KOPT-K1 (cell line): ENCODE results near the gene NSUN2.
"Not testable (repeated sequence)": the region's sequence is repeated elsewhere in the genome, so short reads cannot be mapped to it uniquely, and the experiment has no call there.

Experiments used
- H3K27ac ChIP-seq: fragments of 200-600 bp; sonication (generic); 2 replicates; pipeline ENCODE4 v1.5.1; 2016; ENCODE audit warnings: antibody characterized with exemption, mild to moderate bottlenecking, low read depth, low read length; ENCODE audit not compliant: poor library complexity, severe bottlenecking
- H3K36me3 ChIP-seq: fragments of 200-600 bp; sonication (generic); 2 replicates; pipeline ENCODE4 v1.5.1; 2017; ENCODE audit warnings: antibody characterized with exemption, mild to moderate bottlenecking, low read length, moderate library complexity; ENCODE audit not compliant: insufficient read depth
- H3K9me3 ChIP-seq: fragments of 200-600 bp; sonication (generic); 2 replicates; pipeline ENCODE4 v1.5.1; 2017; ENCODE audit warnings: antibody characterized with exemption, low read length, mild to moderate bottlenecking; ENCODE audit not compliant: insufficient read depth, poor library complexity, severe bottlenecking

NSUN2 gene

GRCh38 chr5:6659941-6660684, 27.3 kb upstream of the NSUN2 start:
- peaks cover 13% of the 10 kb centered on the region for H3K9me3 ChIP-seq
- peak overlapping the region; percentile 67 for H3K27ac ChIP-seq
- peaks cover 23% of the 10 kb centered on the region for H3K36me3 ChIP-seq

DNA sequence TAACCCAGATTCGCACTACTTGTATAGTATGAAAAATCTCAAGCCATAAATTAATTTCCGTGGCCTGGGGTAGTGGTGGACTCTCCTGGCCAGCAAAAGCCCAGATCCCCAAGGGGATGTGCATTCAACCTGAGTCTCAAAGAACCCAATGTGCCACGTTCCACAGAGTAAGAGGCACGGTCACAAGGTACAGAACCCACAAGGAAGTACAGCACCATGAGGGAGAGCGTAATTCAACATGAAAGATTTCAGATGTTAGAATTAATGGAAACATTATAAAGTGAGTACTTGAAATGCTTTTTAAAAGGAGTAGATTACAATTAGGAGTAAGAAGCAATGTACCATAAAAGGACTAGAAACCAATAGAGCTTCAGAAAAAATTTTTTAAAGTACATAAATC, 23.8 kb upstream of the NSUN2 start:
- Histone ChIP-seq H3K9me3 (peaks cover 13% of the 10 kb centered on the region), H3K27ac (no peak overlapping the region), H3K36me3 (peaks cover 37% of the 10 kb centered on the region)

DNA sequence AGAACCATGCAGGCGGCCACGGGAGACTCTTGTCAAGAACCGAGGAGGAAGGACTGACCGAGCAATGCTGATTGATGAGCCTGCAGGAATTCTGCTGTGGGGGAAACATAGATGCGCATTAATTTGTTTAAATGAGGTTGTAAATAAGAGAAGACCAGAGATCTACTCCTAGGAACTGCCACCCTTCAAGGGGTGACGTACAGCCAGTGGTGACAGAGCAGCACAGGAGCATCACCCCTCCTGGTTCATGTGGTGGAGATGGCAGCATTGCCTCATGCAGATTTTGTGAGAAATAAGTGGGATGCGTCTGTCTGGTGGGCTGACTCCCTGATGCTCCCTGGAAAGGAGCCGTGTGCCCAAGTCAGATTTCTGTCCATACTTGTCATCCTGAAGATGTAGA, 22.6 kb upstream of the NSUN2 start:
- Histone ChIP-seq H3K36me3 (peaks cover 37% of the 10 kb centered on the region), H3K9me3 (peaks cover 13% of the 10 kb centered on the region), H3K27ac (no peak overlapping the region)

DNA sequence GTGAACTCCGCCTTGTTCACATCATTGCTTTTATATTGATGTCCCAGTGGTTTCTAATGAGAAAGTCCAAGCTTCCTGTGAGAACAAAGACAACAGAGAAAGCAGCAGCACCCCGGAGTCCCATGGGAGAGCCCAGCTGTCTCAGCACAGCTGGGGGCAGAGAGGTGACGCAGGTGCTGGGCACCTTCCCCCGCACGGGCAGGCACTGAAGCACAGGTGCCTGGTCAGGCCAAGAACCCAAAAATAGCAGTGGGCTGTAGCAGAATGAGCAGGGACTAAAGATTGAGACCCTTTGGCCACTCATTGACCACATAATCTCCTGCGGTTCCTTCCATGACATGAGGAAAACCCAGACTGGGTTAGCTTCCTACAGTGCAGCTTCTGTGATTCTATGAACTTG, 19.2 kb upstream of the NSUN2 start:
- Histone ChIP-seq H3K9me3 (peaks cover 29% of the 10 kb centered on the region), H3K36me3 (peaks cover 39% of the 10 kb centered on the region), H3K27ac (no peak overlapping the region)

DNA sequence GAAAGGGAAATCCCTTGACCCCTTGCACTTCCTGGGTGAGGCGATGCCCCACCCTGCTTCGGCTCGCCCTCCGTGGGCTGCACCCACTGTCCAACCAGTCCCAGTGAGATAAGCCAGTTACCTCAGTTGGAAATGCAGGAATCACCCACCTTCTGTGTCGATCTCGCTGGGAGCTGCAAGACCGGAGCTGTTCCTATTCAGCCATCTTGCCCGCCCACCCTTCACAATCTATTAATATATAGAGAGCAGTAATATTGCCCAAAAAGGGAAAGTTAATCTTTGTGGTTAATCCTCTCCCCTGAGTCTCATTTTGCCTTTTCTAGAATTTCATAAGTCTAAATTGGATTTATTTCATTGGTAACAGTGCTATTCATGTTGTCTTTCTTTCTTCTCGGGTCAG, 16.8 kb upstream of the NSUN2 start:
- Histone ChIP-seq H3K27ac (no peak overlapping the region), H3K9me3 (peaks cover 19% of the 10 kb centered on the region), H3K36me3 (peaks cover 17% of the 10 kb centered on the region; the same call in 1 of the 2 replicates)

DNA sequence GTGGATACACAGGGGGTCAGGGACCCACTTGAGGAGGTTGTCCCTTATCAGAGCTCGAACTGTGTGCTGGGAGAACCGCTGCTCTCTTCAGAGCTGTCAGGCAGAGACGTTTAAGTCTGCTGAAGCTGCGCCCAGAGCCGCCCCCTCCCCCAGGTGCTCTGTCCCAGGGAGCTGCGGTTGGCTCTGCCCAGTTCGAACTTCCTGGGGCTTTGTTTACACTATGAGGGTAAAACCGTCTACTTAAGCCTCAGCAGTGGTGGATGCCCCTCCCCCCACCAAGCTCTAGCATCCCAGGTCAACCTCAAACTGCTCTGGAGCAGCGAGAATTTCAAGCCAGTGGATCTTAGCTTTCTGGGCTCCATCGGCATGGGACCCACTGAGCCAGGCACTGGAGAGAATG, 16.3 kb upstream of the NSUN2 start:
- Histone ChIP-seq H3K27ac (no peak overlapping the region), H3K9me3 (peaks cover 19% of the 10 kb centered on the region), H3K36me3 (peaks cover 16% of the 10 kb centered on the region; the same call in 1 of the 2 replicates)

DNA sequence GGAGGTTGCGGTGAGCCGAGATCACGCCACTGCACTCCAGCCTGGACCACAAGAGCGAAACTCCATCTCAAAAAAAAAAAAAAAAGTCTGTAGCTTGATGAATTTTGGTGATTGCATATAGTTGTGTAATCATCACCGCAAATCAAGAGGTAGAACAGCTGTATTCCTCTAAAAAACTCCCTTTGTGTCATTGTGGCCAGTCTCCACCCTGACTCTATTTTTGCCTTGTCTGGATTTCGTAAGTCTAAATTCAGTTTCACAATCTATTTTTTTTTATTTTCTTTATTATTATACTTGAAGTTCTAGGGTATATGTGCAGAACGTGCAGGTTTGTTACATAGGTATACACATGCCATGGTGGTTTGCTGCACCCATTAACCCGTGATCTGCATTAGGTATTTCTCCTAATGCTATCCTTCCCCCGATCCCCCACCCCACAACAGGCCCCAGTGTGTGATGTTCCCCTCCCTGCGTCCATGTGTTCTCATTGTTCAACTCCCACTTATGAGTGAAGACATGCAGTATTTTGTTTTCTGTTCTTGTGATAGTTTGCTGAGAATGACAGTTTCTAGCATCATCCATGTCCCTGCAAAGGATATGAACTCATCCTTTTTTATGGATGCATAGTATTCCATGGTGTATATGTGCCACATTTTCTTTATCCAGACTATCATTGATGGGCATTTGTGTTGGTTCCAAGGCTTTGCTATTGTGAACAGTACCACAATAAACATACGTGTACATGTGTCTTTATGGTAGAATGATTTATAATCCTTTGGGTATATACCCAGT, 12.9 kb upstream of the NSUN2 start:
- peaks cover 19% of the 10 kb centered on the region for H3K9me3 ChIP-seq
- not testable (repeated sequence) for H3K27ac ChIP-seq, H3K36me3 ChIP-seq

DNA sequence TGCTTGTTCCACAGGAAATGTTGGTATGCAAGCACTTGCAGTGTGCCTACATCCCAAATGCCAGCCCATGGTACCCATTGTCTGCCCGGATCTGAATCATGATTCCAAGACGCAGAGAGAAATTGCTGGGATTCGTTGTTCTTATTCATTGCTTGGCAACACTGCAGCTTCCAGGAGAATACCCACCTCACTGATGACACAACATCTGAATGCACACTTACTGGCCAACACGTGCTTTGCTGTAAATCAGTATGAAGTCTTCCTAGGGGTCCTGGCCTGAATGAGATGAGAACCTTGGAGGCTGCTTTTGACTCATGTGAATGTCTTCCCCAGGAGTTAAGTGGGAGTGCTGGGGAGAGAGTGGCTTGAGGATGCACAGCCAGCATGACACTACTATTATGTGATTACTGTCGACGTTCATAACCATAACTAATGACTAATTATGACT, 12.0 kb upstream of the NSUN2 start:
- H3K9me3 ChIP-seq, result peaks cover 14% of the 10 kb centered on the region
- H3K27ac ChIP-seq, result no peak overlapping the region
- H3K36me3 ChIP-seq, result peaks cover 4% of the 10 kb centered on the region; the same call in 1 of the 2 replicates

- Histone ChIP-seq H3K27ac (no peak overlapping the region), H3K36me3 (no peaks in the 10 kb centered on the region), H3K9me3 (no peaks in the 10 kb centered on the region)
Measured at GRCh38 chr5:6642655-6643054, 9.8 kb upstream of the NSUN2 start.

DNA sequence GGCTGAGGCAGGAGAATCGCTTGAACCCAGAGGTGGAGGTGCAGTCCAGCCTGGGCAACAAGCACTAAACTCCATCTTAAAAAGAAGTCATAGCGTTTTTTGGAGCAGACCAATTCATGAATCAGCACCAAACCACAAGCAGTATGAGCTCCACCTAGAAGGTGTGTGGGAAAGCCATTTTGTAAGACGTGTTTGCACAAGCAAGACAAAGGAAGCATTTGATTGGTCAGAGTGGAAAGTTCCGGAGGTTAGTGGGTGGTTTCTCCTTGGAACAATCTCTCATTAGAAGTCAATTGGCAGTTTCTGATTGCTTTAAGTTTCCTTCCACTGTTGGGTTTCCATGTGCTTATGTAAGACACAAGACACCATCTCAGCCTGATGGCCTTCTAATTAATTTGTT, 5.4 kb upstream of the NSUN2 start:
- no peaks in the 10 kb centered on the region for H3K9me3 ChIP-seq
- no peak overlapping the region for H3K27ac ChIP-seq
- no peaks in the 10 kb centered on the region for H3K36me3 ChIP-seq

DNA sequence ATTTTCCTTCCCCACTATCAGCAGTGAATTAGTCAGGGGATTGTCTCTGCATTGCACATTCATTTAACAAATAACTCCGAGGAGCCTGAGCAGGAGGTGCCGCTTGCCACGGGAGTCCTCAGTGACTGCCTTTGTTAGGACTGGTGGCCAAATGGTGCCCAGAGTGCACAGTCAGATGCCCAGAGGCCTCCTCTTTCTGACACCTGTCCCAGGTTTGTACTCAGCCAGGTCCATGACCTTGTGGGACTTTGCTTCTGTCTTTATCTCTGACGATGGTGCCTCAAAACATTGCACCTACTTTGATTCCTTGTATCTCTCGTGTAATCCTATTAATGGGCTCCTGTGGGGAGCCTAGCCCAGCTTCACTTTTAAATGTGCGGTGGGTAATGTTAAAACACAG, 4.7 kb upstream of the NSUN2 start:
- H3K27ac ChIP-seq, result no peak overlapping the region
- no peaks in the 10 kb centered on the region for H3K9me3 ChIP-seq
- H3K36me3 ChIP-seq, result no peaks in the 10 kb centered on the region

GRCh38 chr5:6637022-6637421, 4.2 kb upstream of the NSUN2 start:
- Histone ChIP-seq H3K36me3 (no peaks in the 10 kb centered on the region), H3K9me3 (no peaks in the 10 kb centered on the region), H3K27ac (no peak overlapping the region)

GRCh38 chr5:6636293-6636692, 3.4 kb upstream of the NSUN2 start:
- H3K36me3 ChIP-seq, result peaks cover 5% of the 10 kb centered on the region
- H3K9me3 ChIP-seq, result no peaks in the 10 kb centered on the region
- H3K27ac ChIP-seq, result no peak overlapping the region

GRCh38 chr5:6634788-6635430, 2.1 kb upstream of the NSUN2 start:
- Histone ChIP-seq H3K27ac (no peak overlapping the region), H3K9me3 (no peaks in the 10 kb centered on the region), H3K36me3 (peaks cover 19% of the 10 kb centered on the region)

- no peaks in the 10 kb centered on the region for H3K9me3 ChIP-seq
- peaks cover 25% of the 10 kb centered on the region for H3K36me3 ChIP-seq
- H3K27ac ChIP-seq, result no peak overlapping the region
Measured at GRCh38 chr5:6634306-6634705, 1.5 kb upstream of the NSUN2 start.
